GM12891 (cell line): ENCODE measurements around the gene UPF1.

ENCODE experiments used
- POLR2A ChIP-seq: IDR thresholded peaks from 2 replicates; pipeline ENCODE4 v1.6.1; 2011; ENCODE audit warnings: low read depth, low read length, control low read depth
- POLR2AphosphoS5 ChIP-seq: IDR thresholded peaks from 2 replicates; pipeline ENCODE4 v1.6.1; 2011; ENCODE audit warnings: low read depth, low read length, control low read depth
- SPI1 ChIP-seq: IDR thresholded peaks from 2 replicates; pipeline ENCODE4 v1.6.1; 2011; ENCODE audit warnings: low read depth, low read length, control low read depth
- TAF1 ChIP-seq: IDR thresholded peaks from 2 replicates; pipeline ENCODE4 v1.6.1; 2011; ENCODE audit warnings: low read depth, low read length, control low read depth

DNA sequence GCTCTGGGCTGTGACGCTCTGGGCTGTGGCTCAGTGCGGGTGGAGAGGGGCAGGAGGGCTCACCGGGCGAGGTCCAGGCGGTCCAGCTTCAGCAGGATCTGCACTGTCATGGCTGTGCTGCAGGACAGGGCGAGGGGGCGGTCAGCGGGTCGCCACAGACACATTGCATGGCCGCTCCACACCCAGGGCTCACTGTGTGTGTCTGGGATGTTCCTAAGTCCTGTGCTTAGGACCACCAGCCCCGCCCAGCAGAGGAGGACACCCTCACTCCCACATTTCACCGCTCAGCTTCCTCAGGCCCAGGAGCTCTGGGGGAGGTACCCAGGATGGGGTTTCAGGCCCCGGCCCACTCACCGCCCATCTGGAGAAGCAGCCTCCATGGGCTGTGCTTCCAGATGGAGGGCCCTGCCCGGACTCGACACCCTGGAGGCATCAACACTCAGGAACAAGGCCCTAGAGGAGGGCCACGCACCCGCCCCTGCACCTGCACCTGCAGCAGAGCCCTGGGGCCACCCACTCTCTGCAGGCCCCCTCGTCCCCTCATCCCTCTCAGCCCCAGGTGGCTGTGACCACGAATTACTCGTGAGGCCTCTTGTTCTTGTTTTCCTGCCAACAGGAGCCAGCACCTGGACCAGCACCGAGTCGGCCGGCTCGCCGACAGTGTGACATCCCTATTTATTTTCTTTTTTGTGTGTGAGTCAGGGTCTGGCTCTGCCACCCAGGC, 73.9 kb downstream of the UPF1 start:
- no peak for TF ChIP-seq TAF1
- no peak for TF ChIP-seq POLR2A
- no peak; the same call in none of the 2 replicates for TF ChIP-seq POLR2AphosphoS5
- no peak for TF ChIP-seq SPI1
